ENCODE measurements around the gene MRTFA.

GRCh38 chr22:40408718-40409612 is 227.6 kb downstream of the MRTFA start:
- TF ChIP-seq SUZ12 (IDR thresholded peaks at IDR 0.05) (no peak), ELF4 (IDR thresholded peaks at IDR 0.05) (no peak), SP1 (IDR thresholded peaks at IDR 0.05) (no peak), BHLHE40 (IDR thresholded peaks at IDR 0.05; ENCODE audit: borderline replicate concordance) (no peak), FOXA1 (IDR thresholded peaks at IDR 0.05) (no peak), FOXM1 (IDR thresholded peaks at IDR 0.05; ENCODE audit: borderline replicate concordance) (no peak), ARNT (IDR thresholded peaks at IDR 0.05) (no peak), TARDBP (IDR thresholded peaks at IDR 0.05) (no peak), CTBP1 (IDR thresholded peaks at IDR 0.05; ENCODE audit: borderline replicate concordance) (no peak), FOXK2 (IDR thresholded peaks at IDR 0.05) (no peak), ZNF384 (IDR thresholded peaks at IDR 0.05) (no peak)
